GM21717 (cell line): Measurements from ENCODE around the gene CD2AP.
A peak's percentile ranks its signal among the peaks of the same experiment; 100 is the strongest.
"Not testable (repeated sequence)": the region's sequence is repeated elsewhere in the genome, so short reads cannot be mapped to it uniquely, and the experiment has no call there.

Experiments used
- ATAC-seq: cut with Tn5 transposase; IDR thresholded peaks from one replicate; pipeline ENCODE4 v1.9.1; 2021; ENCODE audit warnings: mild to moderate bottlenecking, moderate library complexity; ENCODE audit not compliant: unreplicated experiment

The CD2AP gene

GRCh38 chr6:47556459-47556858 is 78.9 kb downstream of the CD2AP start:
- ATAC-seq: not testable (repeated sequence)

- no peak for ATAC-seq
Measured at GRCh38 chr6:47563162-47563561, 85.6 kb downstream of the CD2AP start.

DNA sequence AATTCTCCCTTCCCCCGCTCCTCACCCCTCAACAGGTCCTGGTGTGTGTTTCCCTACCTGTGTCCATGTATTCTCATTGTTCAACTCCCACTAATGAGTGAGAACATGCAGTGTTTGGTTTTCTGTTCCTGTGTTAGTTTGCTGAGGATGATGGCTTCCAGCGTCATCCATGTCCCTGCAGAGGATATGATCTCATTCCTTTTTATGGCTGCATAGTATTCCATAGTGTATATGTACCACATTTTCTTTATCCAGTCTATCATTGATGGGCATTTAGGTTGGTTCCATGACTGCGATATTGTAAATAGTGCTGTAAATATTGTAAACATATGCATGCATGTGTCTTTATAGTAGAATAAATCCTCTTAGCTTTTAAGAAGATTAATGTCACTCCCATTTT is 89.0 kb downstream of the CD2AP start:
- ATAC-seq: not testable (repeated sequence)

DNA sequence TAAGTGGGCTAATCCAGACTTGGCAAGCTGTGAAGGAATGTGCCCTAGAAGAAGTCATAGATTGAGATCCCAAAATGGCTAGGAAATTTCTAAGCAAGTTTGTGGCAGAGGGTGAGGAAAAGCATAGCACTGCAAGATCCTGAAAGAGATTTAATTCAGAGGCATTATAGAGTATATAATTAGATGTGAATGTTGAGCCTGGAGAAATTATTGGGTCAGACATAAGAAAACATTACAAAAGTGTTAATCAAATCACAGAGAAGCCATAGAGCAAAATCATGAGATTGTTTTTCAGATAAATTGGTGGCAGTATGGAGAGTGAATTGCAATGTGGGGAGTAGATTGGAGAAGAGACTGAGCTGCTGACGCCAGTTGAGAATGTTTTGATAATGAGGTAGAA is 90.0 kb downstream of the CD2AP start:
- ATAC-seq: no peak

GRCh38 chr6:47571488-47571887 is 93.9 kb downstream of the CD2AP start:
- no peak for ATAC-seq

DNA sequence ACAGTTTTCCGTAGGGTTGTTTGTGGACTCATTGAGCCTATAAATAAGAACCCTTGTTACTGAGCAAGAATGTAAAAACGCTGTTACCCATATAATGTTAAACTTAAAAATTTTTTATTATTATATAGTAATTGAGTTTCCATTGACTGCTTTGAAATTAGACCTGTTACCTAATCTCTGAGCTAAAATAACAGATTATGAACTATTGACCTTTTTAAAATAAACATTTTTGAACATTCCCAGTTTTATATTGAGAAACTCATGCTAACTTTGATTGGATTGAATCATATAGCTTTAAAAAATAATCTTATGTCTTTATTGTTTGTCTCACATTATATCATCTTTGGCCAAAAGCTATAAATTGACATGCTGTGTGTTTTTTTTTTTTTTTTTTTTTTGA is 95.5 kb downstream of the CD2AP start:
- ATAC-seq: no peak

DNA sequence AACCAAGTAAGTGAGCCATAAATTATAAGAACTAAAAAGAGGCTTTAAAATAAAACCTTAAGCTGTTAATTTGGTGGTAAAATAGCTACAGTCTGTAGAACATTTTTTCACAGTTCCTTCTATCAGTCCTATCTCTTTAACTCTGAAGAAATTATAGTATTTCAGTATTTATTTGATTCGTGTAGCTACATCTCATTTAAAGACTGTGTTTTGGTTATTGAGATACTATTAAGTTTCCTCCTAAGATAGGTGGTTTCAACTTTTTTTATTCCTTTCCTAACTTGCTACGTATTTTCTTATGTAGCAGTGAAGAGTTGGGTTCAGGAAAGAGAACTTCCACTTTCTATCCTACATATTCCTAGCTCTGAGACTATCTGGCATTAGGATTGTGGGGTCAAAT is 97.2 kb downstream of the CD2AP start:
- ATAC-seq: no peak

GRCh38 chr6:47579040-47579439 is 101.5 kb downstream of the CD2AP start:
- ATAC-seq: no peak

- ATAC-seq: peak; percentile 79
Measured at GRCh38 chr6:47581591-47581990, 104.0 kb downstream of the CD2AP start.

DNA sequence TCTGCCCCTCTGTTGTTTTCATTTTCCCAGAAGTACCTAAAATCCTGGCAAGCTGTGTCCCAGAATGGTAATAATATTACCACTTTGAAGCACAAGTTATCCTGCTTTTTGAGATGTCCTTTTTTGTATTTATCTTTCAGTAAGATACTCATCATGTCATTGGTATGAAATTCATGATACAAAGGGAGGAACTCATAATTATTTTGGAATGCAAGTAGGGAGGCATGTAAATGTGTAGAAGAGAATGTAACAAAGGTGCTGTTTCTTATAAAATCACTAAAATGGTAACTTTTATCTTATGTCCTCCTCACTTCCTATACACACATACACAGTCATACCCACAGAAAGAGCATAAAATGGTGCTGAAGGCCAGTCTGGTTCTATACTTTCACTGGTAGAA is 109.9 kb downstream of the CD2AP start:
- ATAC-seq: no peak

DNA sequence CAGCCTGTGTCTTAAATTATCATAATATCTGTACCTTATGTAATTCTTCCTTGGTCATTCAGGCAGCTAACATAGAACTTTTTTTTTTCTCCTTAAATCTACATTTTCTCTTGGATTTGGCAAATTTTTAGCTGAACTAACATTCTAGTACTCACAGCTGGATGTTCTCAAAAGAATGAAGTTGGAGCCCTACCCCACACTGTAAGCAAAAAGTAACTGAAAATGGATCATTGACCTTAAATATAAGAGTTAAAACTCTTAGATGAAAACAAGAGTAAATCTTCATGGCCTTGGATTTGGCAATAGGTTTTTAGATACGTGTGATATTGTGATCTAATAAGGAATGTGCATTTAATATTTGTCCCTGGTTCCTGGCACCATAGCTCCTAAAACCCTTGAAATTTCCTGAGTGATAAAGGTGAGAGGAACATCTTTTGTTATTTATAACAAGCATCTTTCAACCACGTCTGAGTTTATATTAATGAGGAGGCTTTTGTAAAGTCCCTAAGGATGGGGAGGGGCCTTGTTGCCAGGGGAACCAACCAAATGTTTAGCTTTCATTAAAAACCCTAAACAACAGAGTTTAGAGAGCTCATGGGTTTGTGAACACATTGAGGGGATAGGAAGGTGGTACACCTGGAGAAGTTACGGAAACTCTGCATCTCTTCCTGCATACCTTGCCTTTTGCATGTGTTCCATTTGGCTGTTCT is 114.7 kb downstream of the CD2AP start:
- ATAC-seq: no peak

DNA sequence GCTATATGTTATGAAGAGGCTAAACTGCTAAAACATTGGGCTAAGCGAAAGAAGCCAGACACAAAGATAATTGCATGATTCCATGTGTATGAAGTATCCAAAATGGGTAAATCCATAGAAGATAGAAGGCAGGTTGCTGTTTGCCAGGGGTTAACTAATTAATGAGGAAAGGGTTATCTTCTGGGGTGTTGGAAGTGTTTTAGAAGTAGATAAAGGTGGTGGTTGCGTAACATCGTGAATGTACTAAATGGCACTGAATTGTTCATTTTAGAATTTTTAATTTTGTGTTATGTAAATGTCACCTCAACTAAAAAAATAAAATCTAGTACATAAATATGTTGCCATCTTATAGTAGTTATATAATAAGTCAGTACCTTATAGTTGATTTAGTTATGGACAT is 116.4 kb downstream of the CD2AP start:
- ATAC-seq: no peak

DNA sequence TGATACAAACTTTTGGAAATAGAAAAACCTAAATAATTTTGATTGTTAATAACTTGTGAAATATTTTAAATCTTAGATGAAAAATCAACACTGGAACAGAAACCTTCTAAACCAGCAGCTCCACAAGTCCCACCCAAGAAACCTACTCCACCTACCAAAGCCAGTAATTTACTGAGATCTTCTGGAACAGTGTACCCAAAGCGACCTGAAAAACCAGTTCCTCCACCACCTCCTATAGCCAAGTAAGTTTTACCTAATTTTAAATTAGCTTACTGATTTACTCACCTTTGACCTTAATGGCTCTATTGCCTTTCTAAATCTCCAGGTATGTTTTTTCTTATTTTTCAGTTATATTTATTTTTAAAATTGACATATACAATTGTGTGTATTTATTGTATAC is 118.2 kb downstream of the CD2AP start:
- no peak for ATAC-seq

- ATAC-seq: no peak
Measured at GRCh38 chr6:47598367-47598766, 120.8 kb downstream of the CD2AP start.

DNA sequence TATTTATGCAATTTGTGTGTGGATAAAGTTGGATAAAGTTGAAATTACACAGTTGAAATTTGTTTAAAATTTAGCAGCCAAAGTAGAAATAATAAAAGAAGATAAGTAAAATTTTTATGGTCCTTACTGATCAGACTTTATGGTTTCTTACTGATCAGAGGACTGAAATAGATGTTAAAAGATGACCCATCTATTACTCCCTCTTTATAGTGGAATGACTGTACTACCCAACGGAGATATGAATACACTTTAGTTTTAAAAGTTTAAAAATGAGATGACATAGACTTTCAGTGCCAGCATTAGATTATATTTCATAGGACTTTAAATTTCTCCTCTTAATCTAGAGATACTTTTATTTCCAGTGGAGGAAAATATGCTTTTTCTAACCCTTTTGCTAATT is 121.9 kb downstream of the CD2AP start:
- ATAC-seq: no peak

GRCh38 chr6:47603227-47603626 is 125.6 kb downstream of the CD2AP start:
- no peak for ATAC-seq

GRCh38 chr6:47603995-47604394 is 126.4 kb downstream of the CD2AP start:
- no peak for ATAC-seq

GRCh38 chr6:47621838-47622449 is 144.4 kb downstream of the CD2AP start:
- no peak for ATAC-seq

GRCh38 chr6:47626782-47627181 is 149.2 kb downstream of the CD2AP start:
- ATAC-seq: no peak

GRCh38 chr6:47628448-47629272 is 151.1 kb downstream of the CD2AP start:
- ATAC-seq: no peak

GRCh38 chr6:47629954-47630353 is 152.4 kb downstream of the CD2AP start:
- ATAC-seq: no peak

GRCh38 chr6:47630587-47630986 is 153.0 kb downstream of the CD2AP start:
- ATAC-seq: no peak
